HEK293T (cell line): ENCODE data around the gene SPACA6.

Experiments used
- BHLHE40 ChIP-seq: fragments of 450-650 bp; IDR thresholded peaks from 2 replicates; pipeline ENCODE4 v1.6.1; 2016; ENCODE audit warnings: mild to moderate bottlenecking, moderate library complexity, borderline replicate concordance
- ELF4 ChIP-seq: fragments of 450-650 bp; IDR thresholded peaks from 2 replicates; pipeline ENCODE4 v1.6.1; 2017; ENCODE audit warnings: antibody characterized with exemption
- FOXK2 ChIP-seq: fragments of 450-650 bp; IDR thresholded peaks from 2 replicates; pipeline ENCODE4 v1.6.1; 2016; ENCODE audit warnings: mild to moderate bottlenecking
- FOXM1 ChIP-seq: fragments of 450-650 bp; IDR thresholded peaks from 2 replicates; pipeline ENCODE4 v1.6.1; 2017; ENCODE audit warnings: mild to moderate bottlenecking, borderline replicate concordance
- HDGF ChIP-seq: fragments of 450-650 bp; IDR thresholded peaks from 2 replicates; pipeline ENCODE4 v1.6.1; 2017; ENCODE audit warnings: antibody characterized with exemption, borderline replicate concordance
- SP1 ChIP-seq: fragments of 450-650 bp; IDR thresholded peaks from 2 replicates; pipeline ENCODE4 v1.6.1; 2017
- SUZ12 ChIP-seq: fragments of 450-650 bp; IDR thresholded peaks from 2 replicates; pipeline ENCODE4 v1.6.1; 2016; ENCODE audit warnings: mild to moderate bottlenecking
- ZNF384 ChIP-seq: fragments of 450-650 bp; IDR thresholded peaks from 2 replicates; pipeline ENCODE4 v1.6.1; 2016
- TF ChIP-seq, protein P1 (sequence below): fragments of 450-650 bp; IDR thresholded peaks from 2 replicates; pipeline ENCODE4 v1.6.1; 2016

DNA sequence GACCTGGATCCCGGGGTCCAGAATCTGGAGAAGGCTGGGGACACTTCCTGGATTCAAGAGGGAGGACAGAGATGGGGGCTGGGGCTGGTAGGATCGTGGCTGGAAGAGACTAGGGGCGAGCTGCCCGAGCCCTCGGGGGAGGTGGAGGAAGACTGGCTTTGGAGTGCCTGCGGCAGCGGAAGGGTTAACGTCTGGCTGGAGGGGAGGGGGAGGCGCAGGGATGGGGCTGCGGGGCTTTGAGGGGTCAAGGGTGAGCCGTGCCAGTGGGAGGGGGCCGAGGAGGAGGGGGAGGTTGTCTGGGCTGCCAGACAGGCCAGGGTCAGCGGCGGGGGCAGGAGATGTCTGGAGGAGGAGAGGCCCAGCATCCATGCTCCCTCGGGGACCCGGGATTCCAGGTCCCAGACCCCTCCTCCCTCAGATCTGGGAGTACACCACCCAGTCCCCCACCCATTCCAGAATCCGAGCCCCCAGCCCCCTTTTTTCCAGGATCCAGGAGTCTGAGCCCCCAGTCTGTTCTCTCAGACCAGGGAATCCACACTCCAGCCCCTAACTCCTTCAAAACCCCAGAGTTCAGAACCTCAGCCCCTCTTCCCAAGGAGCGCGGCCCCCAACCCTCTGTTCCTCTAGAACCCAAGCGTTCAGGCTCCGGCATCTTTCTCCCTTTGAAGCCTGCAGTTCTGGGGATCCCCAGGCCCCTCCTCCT lies 3.2 kb upstream of the SPACA6 start:
- TF ChIP-seq FOXM1 (no peak), FOXK2 (no peak), ELF4 (no peak), ZNF384 (no peak), BHLHE40 (no peak), SP1 (no peak), SUZ12 (no peak), HDGF (no peak)
- TF ChIP-seq, protein P1, sequence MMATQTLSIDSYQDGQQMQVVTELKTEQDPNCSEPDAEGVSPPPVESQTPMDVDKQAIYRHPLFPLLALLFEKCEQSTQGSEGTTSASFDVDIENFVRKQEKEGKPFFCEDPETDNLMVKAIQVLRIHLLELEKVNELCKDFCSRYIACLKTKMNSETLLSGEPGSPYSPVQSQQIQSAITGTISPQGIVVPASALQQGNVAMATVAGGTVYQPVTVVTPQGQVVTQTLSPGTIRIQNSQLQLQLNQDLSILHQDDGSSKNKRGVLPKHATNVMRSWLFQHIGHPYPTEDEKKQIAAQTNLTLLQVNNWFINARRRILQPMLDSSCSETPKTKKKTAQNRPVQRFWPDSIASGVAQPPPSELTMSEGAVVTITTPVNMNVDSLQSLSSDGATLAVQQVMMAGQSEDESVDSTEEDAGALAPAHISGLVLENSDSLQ: no peak
